HG02759 (cell line): Measurements from ENCODE around the gene UGP2.
"Not testable (repeated sequence)": the region's sequence is repeated elsewhere in the genome, so short reads cannot be mapped to it uniquely, and the experiment has no call there.

ENCODE experiments used
- ATAC-seq: cut with Tn5 transposase; IDR thresholded peaks from one replicate; pipeline ENCODE4 v1.9.1; 2021; ENCODE audit warnings: mild to moderate bottlenecking, moderate library complexity; ENCODE audit not compliant: unreplicated experiment

Gene UGP2

DNA sequence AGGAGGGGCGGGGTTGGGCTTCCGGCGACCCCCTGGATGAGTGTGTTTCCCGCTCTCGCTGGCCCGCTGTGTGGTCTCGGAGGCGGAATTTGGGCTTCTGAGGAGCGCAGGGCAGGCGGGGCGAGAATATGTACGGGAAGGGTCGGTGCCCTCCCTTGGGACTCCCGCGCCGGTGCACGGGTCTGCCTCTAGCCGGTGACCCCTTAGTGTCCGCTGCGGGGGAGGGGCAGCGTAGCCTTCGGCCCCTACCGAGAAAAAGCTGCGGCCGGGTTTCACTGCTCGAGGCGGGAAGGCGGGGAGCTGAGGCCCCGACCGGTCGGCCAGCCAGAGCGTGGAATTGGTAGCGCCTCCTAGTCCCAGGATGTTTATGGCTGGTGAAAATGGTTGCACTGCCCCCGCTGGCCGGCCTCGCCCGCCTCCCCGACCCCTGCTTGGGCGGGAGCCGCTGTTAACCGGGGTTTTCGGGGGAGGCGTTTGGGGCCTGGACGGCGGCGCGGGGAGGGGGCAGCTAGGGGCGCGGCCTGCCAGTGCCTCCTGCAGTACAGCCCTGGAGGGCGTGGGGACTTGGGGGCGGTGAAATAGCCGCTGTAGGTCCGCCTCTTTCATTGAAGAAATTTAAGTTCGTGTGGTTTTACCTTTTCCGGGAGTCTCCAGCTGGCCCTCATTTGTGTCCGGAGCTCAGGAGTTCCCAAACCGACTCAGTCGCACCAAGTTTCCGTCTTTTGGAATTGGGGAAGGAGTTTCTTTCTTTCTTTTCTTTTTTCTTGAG is at the start of gene UGP2:
Gene UGP2, plus strand, starts transcription at position 643 of the 769 bp plus-strand sequence. CDS start 290 bp downstream, outside the sequence.
- peak; percentile 62 for ATAC-seq

DNA sequence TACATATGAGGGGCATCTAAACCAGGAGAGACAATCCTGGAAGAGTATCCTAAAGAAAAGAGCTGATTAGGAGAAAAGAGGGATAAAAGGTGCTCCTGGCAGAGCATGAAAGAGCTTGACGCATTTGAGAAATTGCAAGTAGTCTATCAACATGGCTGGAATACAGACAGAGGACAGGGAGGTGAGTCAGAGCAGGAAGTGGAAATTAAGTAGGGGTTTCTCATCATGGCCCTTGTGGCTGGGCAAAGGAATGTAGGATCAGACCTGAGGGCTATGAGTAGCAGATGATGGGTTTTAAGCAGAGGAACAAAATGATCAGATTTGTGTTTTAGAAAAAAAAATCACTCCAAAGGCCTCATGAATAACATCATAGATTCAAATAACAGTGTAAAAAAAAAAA is 49.2 kb upstream of the UGP2 start:
- no peak for ATAC-seq

DNA sequence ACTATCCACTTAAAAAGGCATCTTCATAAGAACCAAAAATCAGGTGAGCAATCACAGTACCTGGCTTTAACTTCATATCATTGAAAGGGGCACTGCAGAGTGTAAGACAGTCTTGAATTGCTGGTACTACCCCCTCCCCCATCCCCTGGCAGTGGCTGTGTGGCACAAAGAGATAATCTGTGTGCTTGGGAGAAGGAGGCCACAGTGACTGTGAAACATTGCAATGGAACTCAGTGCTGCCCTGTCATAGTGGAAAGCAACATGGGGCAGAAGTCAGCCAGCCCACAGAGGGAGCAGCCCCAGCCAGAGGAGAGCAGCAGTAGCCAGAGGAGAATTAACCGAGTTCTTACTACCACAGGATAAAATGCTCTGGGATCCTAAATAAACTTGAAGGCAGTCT is 45.3 kb upstream of the UGP2 start:
- no peak for ATAC-seq

GRCh38 chr2:63796796-63797195 is 44.9 kb upstream of the UGP2 start:
- no peak for ATAC-seq

GRCh38 chr2:63801455-63801854 is 40.2 kb upstream of the UGP2 start:
- no peak for ATAC-seq

DNA sequence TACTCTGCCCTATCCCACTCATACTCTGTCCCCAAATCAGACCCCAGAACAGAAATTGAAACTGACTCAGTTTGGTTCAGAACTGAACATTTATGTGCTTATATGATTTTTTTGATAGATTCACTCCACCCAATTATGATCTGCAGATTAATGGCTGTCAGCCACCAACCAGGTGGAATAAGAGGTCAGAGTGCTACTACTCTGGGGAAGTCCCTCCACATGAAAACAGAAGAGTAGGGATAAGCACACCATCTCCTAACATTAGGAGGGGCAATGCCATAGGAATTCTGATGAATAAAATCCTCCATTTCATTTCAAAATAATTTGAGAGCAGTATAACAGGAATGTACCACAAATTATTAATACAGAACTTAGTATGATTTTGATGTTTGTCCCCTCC is 36.3 kb upstream of the UGP2 start:
- no peak for ATAC-seq

GRCh38 chr2:63808036-63808435 is 33.7 kb upstream of the UGP2 start:
- not testable (repeated sequence) for ATAC-seq

DNA sequence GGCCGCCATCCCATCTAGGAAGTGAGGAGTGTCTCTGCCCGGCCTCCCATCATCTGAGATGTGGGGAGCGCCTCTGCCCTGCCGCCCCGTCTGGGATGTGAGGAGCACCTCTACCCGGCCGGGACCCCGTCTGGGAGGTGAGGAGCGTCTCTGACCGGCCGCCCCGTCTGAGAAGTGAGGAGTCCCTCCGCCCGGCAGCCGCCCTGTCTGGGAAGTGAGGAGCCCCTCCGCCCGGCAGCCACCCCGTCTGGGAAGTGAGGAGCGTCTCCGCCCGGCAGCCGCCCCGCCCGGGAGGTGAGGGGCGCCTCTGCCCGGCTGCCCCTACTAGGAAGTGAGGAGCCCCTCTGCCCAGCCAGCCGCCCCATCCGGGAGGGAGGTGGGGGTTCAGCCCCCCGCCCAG is 32.8 kb upstream of the UGP2 start:
- ATAC-seq, result not testable (repeated sequence)

GRCh38 chr2:63811063-63811462 is 30.6 kb upstream of the UGP2 start:
- ATAC-seq, result no peak

- ATAC-seq, result not testable (repeated sequence)
Observed at GRCh38 chr2:63811870-63812269, 29.8 kb upstream of the UGP2 start.

- ATAC-seq, result no peak
Observed at GRCh38 chr2:63814114-63814513, 27.6 kb upstream of the UGP2 start.

DNA sequence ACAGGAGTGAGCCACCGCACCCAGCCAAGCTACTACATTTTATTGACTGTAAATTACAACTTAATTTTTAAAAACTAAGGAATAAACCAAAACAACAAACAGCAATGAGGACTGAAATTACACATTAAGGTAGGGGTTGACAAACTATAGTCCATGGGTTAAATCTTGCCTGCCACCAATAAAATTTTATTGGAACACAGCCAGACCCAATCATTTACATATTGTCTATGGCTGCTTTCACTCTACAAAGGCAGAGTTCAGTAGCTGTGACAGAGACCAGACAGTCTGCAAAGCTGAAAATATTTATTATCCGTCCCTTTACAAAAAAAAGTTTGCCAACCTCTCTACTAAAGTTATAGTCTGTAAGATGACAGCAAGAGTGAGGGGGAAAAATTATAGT is 24.3 kb upstream of the UGP2 start:
- no peak for ATAC-seq

DNA sequence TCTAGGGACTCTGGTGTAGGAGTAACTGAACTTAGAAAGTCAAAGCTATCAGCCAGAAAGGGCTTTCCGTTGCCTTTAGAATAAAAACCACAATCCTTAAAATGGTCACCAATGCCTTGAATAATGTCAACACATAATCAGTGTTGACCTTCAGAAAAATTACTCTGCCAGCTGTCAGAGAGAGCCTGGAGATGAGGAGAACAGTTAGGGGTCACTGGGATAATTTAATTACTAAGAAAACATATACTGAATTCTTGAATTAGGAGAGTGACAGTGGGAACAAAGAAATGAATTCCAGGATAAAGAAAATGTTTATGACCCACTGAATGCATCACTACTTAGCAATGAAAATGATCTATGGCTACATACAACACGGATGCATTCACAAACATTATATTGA is 23.4 kb upstream of the UGP2 start:
- ATAC-seq, result no peak

DNA sequence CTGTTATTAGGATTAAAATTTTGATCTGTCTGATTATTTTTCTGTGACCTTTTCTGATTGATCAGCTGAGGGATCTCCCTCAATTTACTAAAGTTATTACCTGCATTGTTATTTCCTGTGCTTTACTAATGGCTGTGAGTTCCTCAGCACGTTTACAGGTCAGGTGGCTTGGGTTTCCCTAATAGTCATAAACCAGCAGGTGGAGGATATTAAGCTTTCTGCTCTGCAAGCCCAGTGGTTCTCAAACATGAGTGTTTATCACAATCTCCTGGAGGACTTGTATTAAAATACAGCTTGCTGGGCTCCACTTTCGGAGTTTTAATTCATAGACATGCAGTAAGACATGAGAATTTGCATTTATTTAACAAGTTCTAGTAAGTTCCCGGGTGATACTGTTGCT is 22.4 kb upstream of the UGP2 start:
- ATAC-seq, result no peak

- ATAC-seq, result no peak
Observed at GRCh38 chr2:63819765-63820717, 21.7 kb upstream of the UGP2 start.

DNA sequence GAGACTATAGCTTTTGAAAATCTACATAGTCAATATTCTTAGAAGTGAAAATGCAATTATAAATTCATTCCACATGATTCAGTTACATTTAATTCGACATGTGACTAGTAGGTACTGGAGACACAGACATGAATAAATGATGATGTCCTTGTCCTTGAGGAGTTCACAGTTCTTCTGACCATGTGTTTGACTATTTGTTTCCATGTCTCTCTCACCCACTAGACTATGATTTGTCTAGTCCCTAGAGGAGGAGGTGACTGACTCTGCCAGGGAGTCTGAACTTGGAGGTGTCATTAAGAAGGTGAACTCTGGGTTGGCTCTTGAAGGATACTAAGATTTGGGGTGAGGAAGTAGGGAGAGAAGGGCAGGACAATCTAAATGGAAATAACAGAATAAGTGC is 20.7 kb upstream of the UGP2 start:
- no peak for ATAC-seq

GRCh38 chr2:63821396-63821795 is 20.3 kb upstream of the UGP2 start:
- ATAC-seq, result no peak

- no peak for ATAC-seq
Observed at GRCh38 chr2:63822478-63822877, 19.2 kb upstream of the UGP2 start.

DNA sequence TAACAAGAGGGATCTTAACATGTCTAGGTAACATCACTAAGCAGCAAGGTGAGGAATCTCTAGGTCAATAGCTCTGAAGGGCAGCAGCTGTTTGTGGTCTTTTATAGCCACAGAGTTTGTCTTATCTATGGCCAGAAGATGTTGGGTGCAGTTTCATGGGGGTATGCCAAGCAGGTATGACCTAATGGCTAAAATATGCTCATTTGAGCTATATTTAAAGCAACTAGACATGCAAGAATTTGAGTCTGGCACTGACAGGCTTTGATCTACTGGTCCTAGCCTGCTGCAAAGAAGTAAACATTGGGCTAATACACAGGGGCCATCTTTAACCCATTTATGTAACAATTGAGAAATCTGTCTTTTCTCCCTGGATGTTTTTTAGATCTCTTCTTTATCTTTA is 13.9 kb upstream of the UGP2 start:
- no peak for ATAC-seq

DNA sequence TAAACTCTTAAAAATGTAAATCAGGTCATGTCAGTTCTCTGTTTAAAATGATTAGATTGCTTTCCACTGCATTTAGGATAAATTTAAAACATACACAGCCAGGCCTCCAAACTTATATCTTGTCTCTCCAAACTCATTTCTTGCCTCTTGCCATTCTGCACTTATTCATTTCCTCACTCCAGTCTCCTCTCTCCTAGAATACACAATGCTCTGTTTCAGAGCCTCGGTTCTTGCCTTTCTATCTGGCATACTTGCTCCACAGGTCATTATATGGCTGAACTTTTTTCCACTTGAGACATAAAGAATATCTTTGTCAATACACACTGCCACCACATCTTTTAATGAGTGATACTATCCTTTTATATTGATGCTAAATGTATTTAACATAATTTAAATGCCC is 10.5 kb upstream of the UGP2 start:
- ATAC-seq, result no peak

DNA sequence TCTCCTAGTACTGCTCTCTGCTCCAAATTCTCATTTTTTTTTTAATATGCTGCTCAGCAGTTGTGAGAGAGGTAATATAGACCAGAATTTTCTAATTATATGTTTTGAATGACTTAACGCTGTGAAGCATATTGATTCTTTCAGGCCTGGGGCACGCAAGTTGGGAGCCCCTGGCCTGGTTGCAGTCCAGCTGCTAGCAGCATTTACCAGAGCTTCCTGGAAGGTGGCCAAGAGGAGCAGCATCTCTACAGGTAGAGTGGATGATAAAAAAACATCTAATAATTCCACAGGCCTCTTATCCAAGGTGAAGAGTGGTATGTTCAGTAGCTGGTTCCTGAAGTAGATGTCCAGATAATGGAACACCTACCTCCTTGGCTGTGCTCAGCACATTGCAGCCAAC is 7.3 kb upstream of the UGP2 start:
- no peak for ATAC-seq

GRCh38 chr2:63837036-63837594 is 4.6 kb upstream of the UGP2 start:
- no peak for ATAC-seq
